ENCODE results near the gene PCDHGC3.

Gene PCDHGC3

GRCh38 chr5:141508798-141509611, 33.2 kb downstream of the PCDHGC3 start:
- DNase-seq = no peak

GRCh38 chr5:141510160-141510559, 34.4 kb downstream of the PCDHGC3 start:
- DNase-seq = no peak

GRCh38 chr5:141510850-141511601, 35.3 kb downstream of the PCDHGC3 start:
- DNase-seq = no peak

GRCh38 chr5:141511771-141512325, 36.1 kb downstream of the PCDHGC3 start:
- DNase-seq = no peak

- peak; percentile 83 to 84 for DNase-seq
Observed at GRCh38 chr5:141512390-141512910, 36.7 kb downstream of the PCDHGC3 start.

GRCh38 chr5:141512911-141513626, 37.3 kb downstream of the PCDHGC3 start:
- peak; percentile 19 to 23 for DNase-seq

- DNase-seq = peak; percentile 64 to 75
Observed at GRCh38 chr5:141513627-141514329, 38.0 kb downstream of the PCDHGC3 start.

- no peak for DNase-seq
Observed at GRCh38 chr5:141514330-141515133, 38.8 kb downstream of the PCDHGC3 start.

GRCh38 chr5:141515141-141515540, 39.4 kb downstream of the PCDHGC3 start:
- DNase-seq = no peak

GRCh38 chr5:141515946-141516671, 40.3 kb downstream of the PCDHGC3 start:
- DNase-seq = no peak

- no peak for DNase-seq
Observed at GRCh38 chr5:141516672-141517025, 40.9 kb downstream of the PCDHGC3 start.

GRCh38 chr5:141517312-141517711, 41.5 kb downstream of the PCDHGC3 start:
- no peak for DNase-seq

GRCh38 chr5:141517880-141518617, 42.3 kb downstream of the PCDHGC3 start:
- DNase-seq = no peak

GRCh38 chr5:141518618-141519015, 42.9 kb downstream of the PCDHGC3 start:
- DNase-seq = no peak

GRCh38 chr5:141519605-141520565, 44.1 kb downstream of the PCDHGC3 start:
- no peak for DNase-seq

GRCh38 chr5:141521244-141521781, 45.5 kb downstream of the PCDHGC3 start:
- no peak for DNase-seq

GRCh38 chr5:141522301-141522700, 46.5 kb downstream of the PCDHGC3 start:
- DNase-seq = no peak

GRCh38 chr5:141523991-141524390, 48.2 kb downstream of the PCDHGC3 start:
- DNase-seq = no peak
